H9 (cell line): ENCODE results near the gene UBR2. TPM values are rescaled to one million over a fixed set of nuclear protein-coding genes. Genes with fewer than 3 reads are reported as not detected.

Experiments used
- DNase-seq: peaks from one replicate; pipeline ENCODE4 v3.0.0-alpha.2; 2017
- H2AFZ ChIP-seq: one replicate; pipeline ENCODE4 v1.6.1; 2013; ENCODE audit warnings: mild to moderate bottlenecking, low read length, control low read depth, moderate library complexity
- H2AK5ac ChIP-seq: 2 replicates; pipeline ENCODE4 v1.6.1; 2013; ENCODE audit warnings: low read length, control low read depth, mixed read lengths; ENCODE audit not compliant: insufficient read length
- H2BK120ac ChIP-seq: one replicate; pipeline ENCODE4 v1.6.1; 2013; ENCODE audit warnings: low read depth, mild to moderate bottlenecking, low read length, control low read depth, inconsistent platforms; ENCODE audit not compliant: poor library complexity, severe bottlenecking
- H2BK12ac ChIP-seq: 2 replicates; pipeline ENCODE4 v1.6.1; 2013; ENCODE audit warnings: low read length, control low read depth, mixed read lengths, low read depth; ENCODE audit not compliant: insufficient read length
- H2BK15ac ChIP-seq: 2 replicates; pipeline ENCODE4 v1.6.1; 2013; ENCODE audit warnings: low read depth, low read length, control low read depth
- H2BK20ac ChIP-seq: one replicate; pipeline ENCODE4 v1.6.1; 2013; ENCODE audit warnings: low read depth, mild to moderate bottlenecking, low read length, control low read depth, inconsistent platforms; ENCODE audit not compliant: poor library complexity, severe bottlenecking
- H2BK5ac ChIP-seq: 2 replicates; pipeline ENCODE4 v1.6.1; 2013; ENCODE audit warnings: low read length, control low read depth, mixed read lengths; ENCODE audit not compliant: insufficient read length
- H3K14ac ChIP-seq: 2 replicates; pipeline ENCODE4 v1.6.1; 2013; ENCODE audit warnings: low read length, control low read depth; ENCODE audit not compliant: insufficient read depth
- H3K18ac ChIP-seq: 2 replicates; pipeline ENCODE4 v1.6.1; 2013; ENCODE audit warnings: low read depth, mild to moderate bottlenecking, mixed read lengths, low read length, control low read depth; ENCODE audit not compliant: insufficient read length
- H3K23ac ChIP-seq: 2 replicates; pipeline ENCODE4 v1.6.1; 2013; ENCODE audit warnings: low read length, control low read depth, mixed read lengths, low read depth; ENCODE audit not compliant: insufficient read length
- H3K23me2 ChIP-seq: 2 replicates; pipeline ENCODE4 v1.6.1; 2013; ENCODE audit warnings: low read depth, mild to moderate bottlenecking, mixed read lengths, low read length, control low read depth; ENCODE audit not compliant: insufficient read length, poor library complexity, severe bottlenecking
- H3K27ac ChIP-seq: 2 replicates; pipeline ENCODE4 v1.5.1; 2013; ENCODE audit warnings: low read length, control low read depth, mixed read lengths, low read depth; ENCODE audit not compliant: insufficient read length
- H3K27me3 ChIP-seq: 2 replicates; pipeline ENCODE4 v1.6.1; 2013; ENCODE audit warnings: low read length, control low read depth, inconsistent platforms; ENCODE audit not compliant: insufficient read depth
- H3K4ac ChIP-seq: 2 replicates; pipeline ENCODE4 v1.6.1; 2013; ENCODE audit warnings: low read depth, mild to moderate bottlenecking, control low read depth, inconsistent platforms, low read length, moderate library complexity
- H3K4me1 ChIP-seq: 2 replicates; pipeline ENCODE4 v1.6.1; 2013; ENCODE audit warnings: low read length, control low read depth, inconsistent platforms; ENCODE audit not compliant: insufficient read depth
- H3K4me2 ChIP-seq: 2 replicates; pipeline ENCODE4 v1.6.1; 2013; ENCODE audit warnings: low read length, control low read depth, mixed read lengths; ENCODE audit not compliant: insufficient read length, insufficient read depth
- H3K56ac ChIP-seq: 2 replicates; pipeline ENCODE4 v1.6.1; 2013; ENCODE audit warnings: low read depth, mild to moderate bottlenecking, mixed read lengths, low read length, control low read depth; ENCODE audit not compliant: insufficient read length
- H3K79me1 ChIP-seq: 2 replicates; pipeline ENCODE4 v1.6.1; 2013; ENCODE audit warnings: low read depth, mild to moderate bottlenecking, moderate library complexity, low read length, control low read depth, inconsistent platforms; ENCODE audit not compliant: insufficient read depth, poor library complexity, severe bottlenecking
- H3K79me2 ChIP-seq: 2 replicates; pipeline ENCODE4 v1.6.1; 2013; ENCODE audit warnings: low read length, control low read depth, inconsistent platforms; ENCODE audit not compliant: insufficient read depth
- H3K9ac ChIP-seq: 2 replicates; pipeline ENCODE4 v1.6.1; 2013; ENCODE audit warnings: low read length, control low read depth, mixed read lengths; ENCODE audit not compliant: insufficient read length; ENCODE audit errors: extremely low read depth
- H3K9me3 ChIP-seq: one replicate; pipeline ENCODE4 v1.6.1; 2013; ENCODE audit warnings: low read depth, low read length, inconsistent platforms; ENCODE audit not compliant: control insufficient read depth
- H3T11ph ChIP-seq: one replicate; pipeline ENCODE4 v1.6.1; 2013; ENCODE audit warnings: mild to moderate bottlenecking, low read length, control low read depth, inconsistent platforms
- H4K20me1 ChIP-seq: one replicate; pipeline ENCODE4 v1.6.1; 2013; ENCODE audit not compliant: control insufficient read depth, insufficient read length, insufficient read depth
- H4K5ac ChIP-seq: 2 replicates; pipeline ENCODE4 v1.6.1; 2013; ENCODE audit warnings: low read depth, mild to moderate bottlenecking, mixed read lengths, low read length, control low read depth; ENCODE audit not compliant: insufficient read length
- H4K8ac ChIP-seq: replicated peaks from 2 replicates; pipeline ENCODE4 v1.6.1; 2013; ENCODE audit warnings: low read length, control low read depth, mixed read lengths, low read depth; ENCODE audit not compliant: insufficient read length
- H4K91ac ChIP-seq: 2 replicates; pipeline ENCODE4 v1.6.1; 2013; ENCODE audit warnings: low read depth, mild to moderate bottlenecking, moderate library complexity, mixed read lengths, low read length, control low read depth; ENCODE audit not compliant: insufficient read length
- H3K27ac Mint-ChIP-seq, 3 experiments: 2 replicates in 2 of 3; 3 replicates in 1 of 3; pipeline ENCODE4 v1.8.0; 2020 to 2021; ENCODE audit warnings: mixed read lengths in 3 of 3, mild to moderate bottlenecking in 1 of 3, moderate library complexity in 1 of 3
- H3K27me3 Mint-ChIP-seq: 2 replicates; pipeline ENCODE4 v1.8.0; 2021; ENCODE audit warnings: low read depth, mild to moderate bottlenecking, moderate library complexity, mixed read lengths
- H3K36me3 Mint-ChIP-seq, 3 experiments: 2 replicates in 2 of 3; 3 replicates in 1 of 3; pipeline ENCODE4 v1.8.0; 2020 to 2021; ENCODE audit warnings: low read depth in 3 of 3, mixed read lengths in 3 of 3; ENCODE audit not compliant: insufficient read depth in 1 of 3
- H3K4me1 Mint-ChIP-seq, 2 experiments: 2 replicates each; pipeline ENCODE4 v1.8.0; 2020; ENCODE audit warnings: mixed read lengths in 2 of 2
- H3K4me3 Mint-ChIP-seq, 2 experiments: 2 replicates in 1 of 2; 3 replicates in 1 of 2; pipeline ENCODE4 v1.8.0; 2020 to 2021; ENCODE audit warnings: mild to moderate bottlenecking in 2 of 2, mixed read lengths in 2 of 2, moderate library complexity in 1 of 2
- H3K9me3 Mint-ChIP-seq, 2 experiments: 2 replicates in 1 of 2; 3 replicates in 1 of 2; pipeline ENCODE4 v1.8.0; 2020; ENCODE audit warnings: mild to moderate bottlenecking in 2 of 2, mixed read lengths in 2 of 2, moderate library complexity in 1 of 2
- CTCF ChIP-seq: fragments of 200-600 bp; sonication (generic); conservative IDR thresholded peaks from 3 replicates; pipeline ENCODE4 v1.8.0; 2021; ENCODE audit warnings: antibody characterized with exemption, mild to moderate bottlenecking
- WGBS: extraction: QIAGEN DNeasy Blood & Tissue Kit; methylation state at CpG from one replicate; pipeline ENCODE4 v1.1.7; 2013; ENCODE audit warnings: missing lambda C conversion rate, low lambda C conversion rate, mixed read lengths; ENCODE audit not compliant: insufficient read length; ENCODE audit errors: extremely low coverage; 5-methylcytosine and 5-hydroxymethylcytosine counted together
- total RNA-seq: library from RNA; stranded (reverse); gene quantifications from 2 replicates; pipeline ENCODE4 v1.2.1, GENCODE V29; 2021

Gene UBR2
- total RNA-seq, 1 experiment from 2014 or later = 18.7 TPM

- Histone ChIP-seq H2AFZ (no peak overlapping the region), H2BK12ac (no peak overlapping the region), H3K56ac (no peak overlapping the region), H3K18ac (no peak overlapping the region), H4K91ac (no peak overlapping the region), H3K4me2 (no peak overlapping the region), H3K27me3 (no peaks in the 10 kb centered on the region), H2BK15ac (no peak overlapping the region), H3K27ac (no peak overlapping the region), H3K9ac (no peak overlapping the region), H2AK5ac (no peak overlapping the region), H3K23me2 (no peaks in the 10 kb centered on the region), H4K8ac (no peak overlapping the region), H2BK120ac (no peak overlapping the region), H3T11ph (no peak overlapping the region), H3K79me1 (no peaks in the 10 kb centered on the region), H3K14ac (no peak overlapping the region), H4K5ac (no peak overlapping the region), H3K23ac (no peak overlapping the region), H3K4me1 (no peaks in the 10 kb centered on the region; the same call in 1 of the 2 replicates), H2BK5ac (no peak overlapping the region), H2BK20ac (no peak overlapping the region), H4K20me1 (no peaks in the 10 kb centered on the region), H3K79me2 (no peaks in the 10 kb centered on the region), H3K4ac (no peak overlapping the region), H3K9me3 (no peaks in the 10 kb centered on the region)
- no peak for TF ChIP-seq CTCF
- Mint-ChIP-seq H3K4me3 (no peak overlapping the region), H3K27me3 (peaks cover 7% of the 10 kb centered on the region; the same call in 1 of the 2 replicates), H3K9me3 (peaks cover 16 to 21% of the 10 kb centered on the region in 2 experiments), H3K27ac (no peak overlapping the region), H3K4me1 (peaks cover 21 to 29% of the 10 kb centered on the region in 2 experiments), H3K36me3 (peaks cover 6 to 21% (median 11%) of the 10 kb centered on the region in 3 experiments)
- no peak for DNase-seq
- no CpG with 5 or more reads among the region's 11 CpGs for WGBS
These were observed 144.3 kb downstream of the UBR2 start for GRCh38 chr6:42708096-42708495.
